Lung (tissue), 12 donors: Measurements from ENCODE around the gene ARMC7. TPM values are rescaled to one million over a fixed set of nuclear protein-coding genes. Genes with fewer than 3 reads are reported as not detected.
A peak's percentile ranks its signal among the peaks of the same experiment; 100 is the strongest.

ENCODE experiments used
- ATAC-seq: fragments of 200-7000 bp; cut with Tn5 transposase; one replicate; pipeline ENCODE4 v1.9.1; 2020; ENCODE audit warnings: moderate number of reproducible peaks; ENCODE audit not compliant: insufficient read depth, low FRiP score
- DNase-seq, 3 donors: peaks; one replicate each; pipeline ENCODE4 v3.0.0-alpha.2; 2013 to 2017
- H3K27ac ChIP-seq, 2 donors: one replicate each; pipeline ENCODE4 v1.5.1; 2013; ENCODE audit warnings: mild to moderate bottlenecking in 2 of 2, moderate library complexity in 2 of 2, control low read depth in 1 of 2, inconsistent platforms in 1 of 2, low read depth in 1 of 2, low read length in 1 of 2
- H3K27me3 ChIP-seq, 3 donors: one replicate each; pipeline ENCODE4 v1.5.1; 2013; ENCODE audit warnings: low read length in 2 of 3; ENCODE audit not compliant: control insufficient read depth in 3 of 3, insufficient read depth in 3 of 3
- H3K36me3 ChIP-seq, 4 donors: one replicate each; pipeline ENCODE4 v1.5.1; 2013; ENCODE audit warnings: low read length in 4 of 4, mild to moderate bottlenecking in 1 of 4, moderate library complexity in 1 of 4; ENCODE audit not compliant: control insufficient read depth in 4 of 4, insufficient read depth in 4 of 4
- H3K4me1 ChIP-seq, 5 donors: one replicate each; pipeline ENCODE4 v1.5.1; 2013; ENCODE audit warnings: low read length in 5 of 5, mild to moderate bottlenecking in 2 of 5, moderate library complexity in 1 of 5; ENCODE audit not compliant: control insufficient read depth in 5 of 5, insufficient read depth in 5 of 5
- H3K4me3 ChIP-seq: one replicate; pipeline ENCODE4 v1.5.1; 2013; ENCODE audit warnings: mild to moderate bottlenecking, control low read depth, moderate library complexity
- H3K9ac ChIP-seq, 2 donors: one replicate each; pipeline ENCODE4 v1.5.1; 2013; ENCODE audit warnings: low read length in 2 of 2, control low read depth in 1 of 2; ENCODE audit not compliant: insufficient read depth in 1 of 2
- H3K9me3 ChIP-seq, 4 donors: one replicate each; pipeline ENCODE4 v1.5.1; 2013; ENCODE audit warnings: low read length in 3 of 4, mild to moderate bottlenecking in 1 of 4, moderate library complexity in 1 of 4; ENCODE audit not compliant: control insufficient read depth in 4 of 4, insufficient read depth in 3 of 4
- WGBS, 2 donors: extraction: QIAGEN DNeasy Blood & Tissue Kit; methylation state at CpG; one replicate each; pipeline ENCODE4 v1.1.7; 2013; 5-methylcytosine and 5-hydroxymethylcytosine counted together
- polyA plus RNA-seq, 2 donors: library from polyadenylated mRNA; stranded (reverse); fragments of 200-250 nt; gene quantifications; one replicate each; pipeline ENCODE4 v1.2.1, GENCODE V29; 2013
- total RNA-seq, 2 donors: library from RNA; depleted of rRNA in 1 of 2; stranded (reverse); fragments of >200 nt in 1 of 2; gene quantifications; one replicate each; pipeline ENCODE4 v1.2.1, GENCODE V29; 2014 to 2021
- TF ChIP-seq, protein P1 (sequence below): IDR thresholded peaks from 2 replicates; pipeline ENCODE4 v1.5.1; 2012; ENCODE audit warnings: mild to moderate bottlenecking; ENCODE audit errors: control extremely low read depth, extremely low read depth
- donor health status: control.
- donor health status: control.
- donor health status: Bipolar disorder and iron deficiency.
- donor health status: healthy.
- donor health status: DM: yes; HTN: yes; CAD: no.

ARMC7 gene
- total and polyA plus RNA-seq, 4 donors = 8.1 to 19.2 (median 11.8) TPM

DNA sequence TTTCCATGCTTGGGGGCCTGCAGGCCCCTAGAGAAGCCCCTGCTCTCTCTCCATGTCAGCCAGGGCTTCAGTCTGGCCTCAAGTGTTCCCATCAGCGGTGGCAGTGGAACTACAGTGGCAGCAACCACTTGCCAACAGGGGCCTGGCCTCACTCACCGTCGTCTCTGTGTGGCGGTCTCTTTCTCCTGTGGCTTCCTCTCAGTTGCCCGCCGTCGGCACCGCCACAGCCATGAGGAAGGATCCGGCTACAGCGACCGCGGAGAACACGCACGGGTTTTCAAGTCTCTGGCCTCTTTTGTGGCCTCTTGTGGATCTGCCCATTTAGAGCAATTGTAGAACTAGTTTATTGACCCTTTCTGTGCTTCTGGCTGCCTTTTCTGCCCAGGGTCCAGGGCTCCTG, 8.5 kb downstream of the ARMC7 start:
- no peaks in the 10 kb centered on the region for H3K9me3 ChIP-seq
- ATAC-seq = no peak
- WGBS, 2 donors = 83 to 88% methylated on average over 14 of the region's 14 CpGs

DNA sequence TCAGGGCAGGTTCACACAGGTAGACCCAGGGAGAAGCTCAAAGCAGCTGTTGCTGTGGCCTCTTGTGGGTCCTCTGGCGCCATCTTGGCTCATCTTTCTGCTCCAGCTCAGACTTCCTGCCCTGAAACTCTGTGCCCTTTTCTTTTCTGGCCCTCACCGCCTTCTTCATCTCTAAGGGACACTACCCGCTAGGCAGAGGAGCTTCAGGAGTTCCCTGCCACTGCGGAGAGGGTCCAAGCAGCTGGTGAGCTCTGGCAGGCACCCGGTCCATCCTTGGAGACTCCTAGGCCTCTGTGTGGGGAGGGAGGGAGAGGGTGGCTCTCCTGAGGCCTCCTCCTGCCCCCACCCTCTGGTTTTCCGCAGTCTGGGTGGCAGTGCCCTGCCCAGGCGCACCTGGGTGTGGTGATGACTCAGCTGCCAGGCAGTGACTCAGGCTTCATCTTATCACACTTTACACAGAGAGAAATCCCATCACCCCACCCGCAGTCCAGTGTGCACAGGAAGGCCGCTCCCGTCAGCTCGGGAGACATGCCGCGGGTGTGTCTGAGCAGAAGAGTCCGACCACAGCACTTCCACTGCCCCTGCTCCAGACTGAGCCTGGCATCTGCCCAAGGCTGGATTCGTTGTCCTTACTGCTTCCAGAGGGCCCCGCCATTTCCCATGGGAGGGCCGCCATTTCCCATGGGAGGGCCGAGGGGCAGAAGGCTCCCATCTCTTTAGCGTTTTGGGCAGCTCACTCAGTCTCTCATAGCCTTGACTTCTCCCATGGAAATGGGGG, 14.5 kb downstream of the ARMC7 start:
- peak; percentile 79 for ATAC-seq

More for the DNA sequence above, 8.5 kb downstream of the ARMC7 start:
- H3K4me1 ChIP-seq = peaks cover 0 to 34% (median 7%) of the 10 kb centered on the region in 5 donors
- no peaks in the 10 kb centered on the region for H3K27me3 ChIP-seq
- H3K36me3 ChIP-seq = peaks cover 0 to 15% (median 8%) of the 10 kb centered on the region in 4 donors
- no peak overlapping the region for H3K9ac ChIP-seq
- DNase-seq = no peak
- no peak overlapping the region for H3K27ac ChIP-seq
- no peak overlapping the region for H3K4me3 ChIP-seq
- TF ChIP-seq, protein P1, sequence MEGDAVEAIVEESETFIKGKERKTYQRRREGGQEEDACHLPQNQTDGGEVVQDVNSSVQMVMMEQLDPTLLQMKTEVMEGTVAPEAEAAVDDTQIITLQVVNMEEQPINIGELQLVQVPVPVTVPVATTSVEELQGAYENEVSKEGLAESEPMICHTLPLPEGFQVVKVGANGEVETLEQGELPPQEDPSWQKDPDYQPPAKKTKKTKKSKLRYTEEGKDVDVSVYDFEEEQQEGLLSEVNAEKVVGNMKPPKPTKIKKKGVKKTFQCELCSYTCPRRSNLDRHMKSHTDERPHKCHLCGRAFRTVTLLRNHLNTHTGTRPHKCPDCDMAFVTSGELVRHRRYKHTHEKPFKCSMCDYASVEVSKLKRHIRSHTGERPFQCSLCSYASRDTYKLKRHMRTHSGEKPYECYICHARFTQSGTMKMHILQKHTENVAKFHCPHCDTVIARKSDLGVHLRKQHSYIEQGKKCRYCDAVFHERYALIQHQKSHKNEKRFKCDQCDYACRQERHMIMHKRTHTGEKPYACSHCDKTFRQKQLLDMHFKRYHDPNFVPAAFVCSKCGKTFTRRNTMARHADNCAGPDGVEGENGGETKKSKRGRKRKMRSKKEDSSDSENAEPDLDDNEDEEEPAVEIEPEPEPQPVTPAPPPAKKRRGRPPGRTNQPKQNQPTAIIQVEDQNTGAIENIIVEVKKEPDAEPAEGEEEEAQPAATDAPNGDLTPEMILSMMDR = no peak

DNA sequence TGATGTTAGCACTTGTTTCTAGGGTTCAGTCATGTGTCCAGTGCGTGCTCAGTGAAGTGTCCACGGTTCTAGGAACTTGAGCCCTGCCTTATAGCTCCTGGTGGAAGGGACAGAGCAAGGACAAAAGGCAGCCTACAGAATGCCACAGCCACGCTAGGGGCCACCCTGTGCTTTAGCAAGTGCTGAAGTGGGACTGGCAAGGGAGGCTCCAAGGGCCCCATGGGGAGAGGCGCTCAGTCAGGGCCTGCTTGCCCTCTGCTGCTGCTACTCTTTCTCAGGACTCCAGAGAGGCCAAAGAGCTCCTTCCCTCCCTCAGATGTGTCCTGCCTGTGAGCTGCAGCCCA, 15.0 kb downstream of the ARMC7 start:
- peaks cover 0 to 19% (median 0%) of the 10 kb centered on the region in 5 donors for H3K4me1 ChIP-seq
- ATAC-seq (no peak), DNase-seq (no peak)
- WGBS, 2 donors = 75 to 85% methylated on average over 4 of the region's 4 CpGs
- H3K9me3 ChIP-seq = no peaks in the 10 kb centered on the region
- TF ChIP-seq, protein P1 = no peak
- H3K27ac ChIP-seq = peak overlapping the region in 1 of 2 donors; percentile 84
- H3K4me3 ChIP-seq = no peak overlapping the region
- H3K9ac ChIP-seq = no peak overlapping the region
- no peaks in the 10 kb centered on the region for H3K27me3 ChIP-seq
- H3K36me3 ChIP-seq = peaks cover 0 to 12% (median 9%) of the 10 kb centered on the region in 4 donors

More for the DNA sequence above, 14.5 kb downstream of the ARMC7 start:
- H3K4me3 ChIP-seq = no peak overlapping the region
- H3K36me3 ChIP-seq = peaks cover 0 to 12% (median 5%) of the 10 kb centered on the region in 4 donors
- no peaks in the 10 kb centered on the region for H3K9me3 ChIP-seq
- WGBS, 2 donors = 29 to 47% methylated on average over 18 to 19 of the region's 19 CpGs
- no peak overlapping the region for H3K9ac ChIP-seq
- peak in 2 of 3 donors; percentile 23 to 32 for DNase-seq
- H3K27me3 ChIP-seq = no peaks in the 10 kb centered on the region
- TF ChIP-seq, protein P1 = no peak
- H3K27ac ChIP-seq = peak overlapping the region in 1 of 2 donors; percentile 84
- peaks cover 0 to 19% (median 0%) of the 10 kb centered on the region in 5 donors for H3K4me1 ChIP-seq
